Rectal smooth muscle tissue (tissue), 1 donor: ENCODE results near the gene MED9.
"Not testable (repeated sequence)": the region's sequence is repeated elsewhere in the genome, so short reads cannot be mapped to it uniquely, and the experiment has no call there.

ENCODE experiments used
- H3K27ac ChIP-seq: one replicate; pipeline ENCODE4 v1.7.0; 2013; ENCODE audit warnings: low read depth, low read length, inconsistent platforms
- H3K27me3 ChIP-seq: one replicate; pipeline ENCODE4 v1.7.0; 2013; ENCODE audit warnings: low read length; ENCODE audit not compliant: control insufficient read depth, insufficient read depth
- H3K36me3 ChIP-seq: one replicate; pipeline ENCODE4 v1.7.0; 2013; ENCODE audit warnings: low read length; ENCODE audit not compliant: control insufficient read depth, insufficient read depth
- H3K4me1 ChIP-seq: one replicate; pipeline ENCODE4 v1.7.0; 2013; ENCODE audit warnings: low read length; ENCODE audit not compliant: control insufficient read depth, insufficient read depth
- H3K4me3 ChIP-seq: one replicate; pipeline ENCODE4 v1.7.0; 2013; ENCODE audit warnings: low read length
- H3K9ac ChIP-seq: one replicate; pipeline ENCODE4 v1.7.0; 2013; ENCODE audit warnings: low read length

Gene MED9, protein sequence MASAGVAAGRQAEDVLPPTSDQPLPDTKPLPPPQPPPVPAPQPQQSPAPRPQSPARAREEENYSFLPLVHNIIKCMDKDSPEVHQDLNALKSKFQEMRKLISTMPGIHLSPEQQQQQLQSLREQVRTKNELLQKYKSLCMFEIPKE

DNA sequence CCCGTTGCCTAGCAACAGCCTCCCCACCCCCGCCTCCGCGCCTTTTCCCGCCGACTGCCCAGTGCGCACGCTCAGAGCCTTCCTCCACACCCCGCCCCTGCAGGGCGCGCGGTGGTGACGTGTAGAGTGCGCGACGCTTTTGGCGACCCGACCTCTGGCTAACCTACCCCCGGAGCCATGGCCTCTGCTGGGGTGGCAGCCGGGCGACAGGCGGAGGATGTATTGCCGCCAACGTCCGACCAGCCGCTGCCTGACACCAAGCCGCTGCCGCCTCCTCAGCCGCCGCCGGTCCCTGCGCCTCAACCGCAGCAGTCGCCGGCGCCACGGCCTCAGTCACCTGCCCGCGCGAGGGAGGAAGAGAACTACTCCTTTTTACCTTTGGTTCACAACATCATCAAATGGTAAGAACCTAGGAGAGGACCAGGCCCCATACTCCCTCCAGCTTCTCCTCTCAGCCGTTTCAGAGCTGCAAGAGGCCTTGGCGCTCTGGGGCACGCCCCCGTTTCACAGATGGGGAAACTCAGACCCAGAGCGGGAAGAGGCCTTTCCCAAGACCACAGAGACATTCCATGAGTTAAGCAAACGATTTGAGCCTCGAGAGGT is at the start of gene MED9:
TSS of gene MED9 (plus strand) at position 136 of the 603 bp plus-strand sequence. CDS start at position 178, 42 bp downstream.
- Histone ChIP-seq H3K9ac (peak within 1 kb of the TSS; percentile 90), H3K27me3 (no peaks in the 10 kb centered on the region)

DNA sequence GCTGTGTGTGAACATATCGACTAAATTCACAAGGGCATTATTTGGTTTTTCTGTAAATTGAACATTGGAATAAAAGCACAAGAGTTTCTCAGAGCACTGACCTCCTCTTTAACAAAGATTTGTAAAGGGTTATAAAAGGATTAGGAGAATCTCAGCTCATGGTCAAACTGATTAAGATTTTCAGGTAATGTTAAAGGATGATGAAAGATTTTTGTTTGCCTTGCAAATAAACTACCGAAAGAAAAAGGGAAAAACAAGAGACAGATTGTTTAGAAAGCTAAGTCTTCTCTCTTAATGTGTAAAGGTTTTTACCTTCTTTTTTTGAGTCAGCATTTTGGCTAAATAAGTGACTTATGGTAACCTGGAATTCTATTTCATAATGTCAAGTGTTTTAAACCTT is 47.6 kb upstream of the MED9 start:
- Histone ChIP-seq H3K27ac (no peak overlapping the region), H3K36me3 (no peaks in the 10 kb centered on the region), H3K27me3 (no peaks in the 10 kb centered on the region), H3K4me1 (no peaks in the 10 kb centered on the region), H3K4me3 (no peak overlapping the region), H3K9ac (no peak overlapping the region)

More for the DNA sequence above, at the start of gene MED9:
- Histone ChIP-seq H3K27ac (peak within 1 kb of the TSS; percentile 96), H3K4me1 (peaks cover 16% of the 10 kb centered on the region), H3K36me3 (no peaks in the 10 kb centered on the region), H3K4me3 (peak within 1 kb of the TSS; percentile 91)

GRCh38 chr17:17430924-17431323 is 45.9 kb upstream of the MED9 start:
- not testable (repeated sequence) for H3K9ac ChIP-seq, H3K27me3 ChIP-seq, H3K4me3 ChIP-seq, H3K36me3 ChIP-seq, H3K27ac ChIP-seq, H3K4me1 ChIP-seq

GRCh38 chr17:17431605-17432004 is 45.2 kb upstream of the MED9 start:
- H3K27me3 ChIP-seq, result no peaks in the 10 kb centered on the region
- no peak overlapping the region for H3K9ac ChIP-seq
- H3K36me3 ChIP-seq, result no peaks in the 10 kb centered on the region
- no peaks in the 10 kb centered on the region for H3K4me1 ChIP-seq
- no peak overlapping the region for H3K4me3 ChIP-seq
- no peak overlapping the region for H3K27ac ChIP-seq

DNA sequence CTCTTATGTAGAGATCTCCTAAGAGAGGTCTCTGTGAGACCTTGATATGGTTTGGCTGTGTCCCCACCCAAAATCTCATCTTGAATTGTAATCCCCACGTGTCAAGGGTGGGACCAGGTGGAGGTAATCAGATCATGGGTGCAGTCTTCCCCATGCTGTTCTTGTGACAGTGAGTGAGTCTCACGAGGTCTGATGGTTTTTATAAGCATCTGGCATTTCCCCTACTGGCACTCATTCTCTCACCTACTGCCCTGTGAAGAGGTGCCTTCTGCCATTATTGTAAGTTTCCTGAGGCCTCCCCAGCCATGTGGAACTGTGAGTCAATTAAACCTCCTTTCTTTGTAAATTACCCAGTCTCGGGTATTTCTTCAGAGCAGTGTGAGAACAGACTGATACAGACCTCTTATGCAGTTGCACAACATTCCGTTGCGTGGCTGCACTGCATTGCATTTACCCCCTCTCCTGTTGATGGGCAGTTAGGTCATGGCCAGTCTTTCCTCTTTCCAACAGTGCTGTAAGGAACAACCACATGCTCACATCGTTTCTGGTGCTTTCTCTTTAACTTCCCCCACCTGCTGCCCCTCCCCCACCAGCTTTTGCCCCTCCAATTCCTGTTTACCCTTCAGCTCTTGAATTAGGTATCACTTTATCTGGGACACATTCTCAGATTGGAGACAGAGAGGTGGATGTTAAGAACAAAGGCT is 43.6 kb upstream of the MED9 start:
- Histone ChIP-seq H3K4me1 (no peaks in the 10 kb centered on the region), H3K36me3 (no peaks in the 10 kb centered on the region), H3K9ac (no peak overlapping the region), H3K27me3 (no peaks in the 10 kb centered on the region), H3K27ac (no peak overlapping the region), H3K4me3 (no peak overlapping the region)

GRCh38 chr17:17434477-17434876 is 42.3 kb upstream of the MED9 start:
- Histone ChIP-seq H3K4me3 (no peak overlapping the region), H3K27me3 (no peaks in the 10 kb centered on the region), H3K36me3 (no peaks in the 10 kb centered on the region), H3K9ac (no peak overlapping the region), H3K27ac (no peak overlapping the region), H3K4me1 (no peaks in the 10 kb centered on the region)

- Histone ChIP-seq H3K27ac (no peak overlapping the region), H3K36me3 (no peaks in the 10 kb centered on the region), H3K9ac (no peak overlapping the region), H3K4me1 (no peaks in the 10 kb centered on the region), H3K4me3 (no peak overlapping the region), H3K27me3 (no peaks in the 10 kb centered on the region)
Observed at GRCh38 chr17:17435323-17435722, 41.5 kb upstream of the MED9 start.

DNA sequence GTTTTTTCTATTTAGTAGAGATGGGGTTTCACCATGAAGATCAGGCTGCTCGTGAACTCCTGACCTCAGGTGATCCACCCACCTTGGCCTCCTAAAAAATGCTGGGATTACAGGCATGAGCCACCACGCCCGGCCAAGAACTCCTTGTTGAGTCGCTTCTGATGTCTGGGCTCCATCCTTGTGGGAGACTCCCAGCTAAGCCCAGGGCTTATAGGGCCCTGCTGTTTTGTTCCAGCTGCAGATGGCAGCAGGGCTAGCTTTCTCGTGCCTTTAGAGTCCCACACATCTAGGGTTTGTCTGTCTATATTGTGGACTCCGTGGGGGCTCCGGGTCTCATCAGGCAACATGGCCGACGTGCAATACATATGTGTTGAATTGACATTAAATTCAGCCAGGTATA is 39.3 kb upstream of the MED9 start:
- no peak overlapping the region for H3K27ac ChIP-seq
- no peaks in the 10 kb centered on the region for H3K27me3 ChIP-seq
- no peak overlapping the region for H3K9ac ChIP-seq
- no peak overlapping the region for H3K4me3 ChIP-seq
- H3K36me3 ChIP-seq, result no peaks in the 10 kb centered on the region
- no peaks in the 10 kb centered on the region for H3K4me1 ChIP-seq

DNA sequence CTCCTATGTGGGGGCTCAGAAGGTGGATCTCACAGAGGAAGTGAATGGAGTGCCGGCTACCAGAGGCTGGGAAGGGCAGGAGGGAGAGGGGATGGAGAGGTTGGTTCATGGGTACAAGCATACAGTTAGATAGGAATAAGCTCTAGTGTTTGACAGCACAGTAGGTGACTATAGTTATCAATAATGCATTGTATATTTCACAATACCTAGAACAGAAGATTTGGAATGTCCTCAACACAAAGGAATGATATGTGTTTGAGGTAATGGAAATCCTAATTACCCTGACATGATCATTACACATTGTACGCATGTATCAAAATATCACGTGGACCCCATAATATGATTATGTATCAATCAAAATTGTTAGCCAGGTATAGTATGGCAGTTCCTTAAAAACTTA is 38.9 kb upstream of the MED9 start:
- H3K27ac ChIP-seq, result no peak overlapping the region
- no peak overlapping the region for H3K4me3 ChIP-seq
- H3K9ac ChIP-seq, result no peak overlapping the region
- H3K27me3 ChIP-seq, result no peaks in the 10 kb centered on the region
- no peaks in the 10 kb centered on the region for H3K36me3 ChIP-seq
- no peaks in the 10 kb centered on the region for H3K4me1 ChIP-seq

- no peaks in the 10 kb centered on the region for H3K4me1 ChIP-seq
- H3K27me3 ChIP-seq, result no peaks in the 10 kb centered on the region
- H3K36me3 ChIP-seq, result no peaks in the 10 kb centered on the region
- H3K9ac ChIP-seq, result no peak overlapping the region
- no peak overlapping the region for H3K27ac ChIP-seq
- no peak overlapping the region for H3K4me3 ChIP-seq
Observed at GRCh38 chr17:17440010-17440843, 36.6 kb upstream of the MED9 start.

DNA sequence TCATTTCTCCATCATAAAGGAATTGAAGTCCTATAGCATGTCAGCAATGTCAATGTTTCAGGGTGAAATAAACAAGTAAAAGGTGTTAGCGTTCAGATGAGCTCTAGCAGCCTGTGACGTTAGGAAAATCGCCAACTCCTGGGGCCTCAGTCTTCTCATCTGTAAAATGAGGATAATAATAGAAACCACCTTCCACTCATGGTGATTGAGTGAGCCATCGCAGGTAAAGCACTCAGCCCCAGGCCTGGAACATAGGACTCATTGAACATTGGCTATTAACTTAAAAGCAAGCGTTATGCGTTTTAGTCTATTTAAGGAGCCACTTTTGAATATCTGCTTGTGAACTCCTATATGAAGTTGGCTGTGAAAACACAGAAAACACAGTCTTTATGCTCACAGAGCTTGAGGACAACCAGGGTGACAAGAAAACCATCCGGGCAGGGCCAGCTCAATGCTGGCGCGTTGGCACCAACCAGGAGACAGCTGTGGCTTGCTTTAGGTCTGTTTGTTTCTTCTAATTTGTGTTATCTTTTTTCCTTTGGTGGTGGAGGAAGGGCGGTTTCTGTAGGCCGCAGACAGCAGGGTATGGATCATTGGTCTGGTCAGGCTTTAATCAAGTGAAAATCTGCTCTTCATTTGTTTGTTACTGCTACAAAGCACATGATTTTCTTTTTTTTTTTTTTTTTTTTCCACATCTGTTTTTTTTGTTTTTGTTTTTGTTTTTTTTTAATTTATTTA is 35.7 kb upstream of the MED9 start:
- Histone ChIP-seq H3K36me3 (no peaks in the 10 kb centered on the region), H3K27ac (no peak overlapping the region), H3K4me1 (no peaks in the 10 kb centered on the region), H3K4me3 (no peak overlapping the region), H3K27me3 (no peaks in the 10 kb centered on the region), H3K9ac (no peak overlapping the region)

- Histone ChIP-seq H3K27me3 (no peaks in the 10 kb centered on the region), H3K27ac (no peak overlapping the region), H3K36me3 (no peaks in the 10 kb centered on the region), H3K4me1 (no peaks in the 10 kb centered on the region), H3K4me3 (no peak overlapping the region), H3K9ac (no peak overlapping the region)
Observed at GRCh38 chr17:17443173-17443572, 33.6 kb upstream of the MED9 start.
